Adrenal gland (tissue), 19 donors: ENCODE measurements around the gene SIGLEC7. TPM values are rescaled to one million over a fixed set of nuclear protein-coding genes. Genes with fewer than 3 reads are reported as not detected.

ENCODE experiments used
- DNase-seq, 7 donors: peaks; one replicate each; pipeline ENCODE4 v3.0.0-alpha.2; 2019 to 2020
- H3K27ac ChIP-seq, 5 donors: fragments of 200-600 bp; sonication (generic) in 4 of 5; 1 replicate in 3 of 5; 2 replicates in 2 of 5; pipeline versions ENCODE4 v1.5.1 to v1.8.0; 2016 to 2020; ENCODE audit warnings: mild to moderate bottlenecking in 1 of 5
- H3K27me3 ChIP-seq: fragments of 200-600 bp; 2 replicates; pipeline ENCODE4 v1.8.0; 2021
- H3K36me3 ChIP-seq, 2 donors: fragments of 200-600 bp; replicated peaks in 1 of 2; 1 replicate in 1 of 2; 2 replicates in 1 of 2; pipeline versions ENCODE4 v1.5.1 to v1.8.0; 2018 to 2022
- H3K4me1 ChIP-seq, 2 donors: fragments of 200-600 bp; replicated peaks in 1 of 2; 1 replicate in 1 of 2; 2 replicates in 1 of 2; pipeline versions ENCODE4 v1.5.1 to v1.8.0; 2018 to 2021
- H3K4me3 ChIP-seq, 4 donors: fragments of 200-600 bp; sonication (generic) in 3 of 4; one replicate each; pipeline ENCODE4 v1.5.1; 2016 to 2018
- H3K9me3 ChIP-seq, 3 donors: fragments of 200-600 bp; sonication (generic) in 1 of 3; replicated peaks in 1 of 3; 1 replicate in 2 of 3; 2 replicates in 1 of 3; pipeline versions ENCODE4 v1.5.1 to v1.8.0; 2016 to 2021
- POLR2A ChIP-seq, 2 donors: fragments of 450-650 bp; IDR thresholded peaks; one replicate each; pipeline ENCODE4 v1.6.1; 2017; ENCODE audit warnings: antibody characterized with exemption in 2 of 2, mild to moderate bottlenecking in 2 of 2, moderate library complexity in 1 of 2
- WGBS, 4 donors: extraction: QIAGEN DNeasy Blood & Tissue Kit in 2 of 4; methylation state at CpG; one replicate each; pipeline versions ENCODE4 v1.1.5 to v1.1.7; 2013 to 2017; 5-methylcytosine and 5-hydroxymethylcytosine counted together
- intact Hi-C, 2 donors: fragments of 100-400 bp; cut with DNase I; formaldehyde crosslinking; loops; one replicate each; pipeline versions ENCODE4 v1.14.1 to v1.15.0; 2022 to 2023
- long read RNA-seq, 10 donors: library from polyadenylated mRNA in 3 of 10; unstranded in 2 of 10; stranded (forward) in 1 of 10; transcript quantifications; one replicate each; pipeline ENCODE4 v2.0.0 and lab custom pipeline, GENCODE V29; 2021 to 2026
- polyA plus RNA-seq, 3 donors: library from polyadenylated mRNA; stranded (reverse); fragments of 200-250 nt in 2 of 3; fragments of 350-450 nt in 1 of 3; fragmentation: Illumina TruSeq in 1 of 3; extraction: RNeasy Lipid Tissue Mini Kit (QIAGEN cat#74804) in 1 of 3; gene quantifications; one replicate each; pipeline ENCODE4 v1.2.3, GENCODE V29; 2013 to 2014
- total RNA-seq, 9 donors: library from RNA; depleted of rRNA in 4 of 9; stranded (reverse); fragments of >200 nt in 4 of 9; fragments of 120-200 nt in 1 of 9; fragmentation: NEBNext Ultra II Directional in 1 of 9; extraction: Animal tissue kit (Norgen Biotek cat#: 25700) in 1 of 9; gene quantifications; one replicate each; pipeline versions ENCODE4 v1.1.0 to v1.2.4, GENCODE V29; 2013 to 2023
- TF ChIP-seq, protein P1 (sequence below), 6 experiments: fragments of 450-650 bp in 4 of 6; fragments of 200-600 bp in 2 of 6; sonication (generic) in 1 of 6; IDR thresholded peaks; 1 replicate in 5 of 6; 2 replicates in 1 of 6; pipeline versions ENCODE4 v1.5.1 to v1.8.0; 2016 to 2021; ENCODE audit warnings: antibody characterized with exemption in 6 of 6, mild to moderate bottlenecking in 2 of 6, moderate library complexity in 1 of 6
- donor health status: healthy with polysubstance abuse.
- donor health status: Bipolar disorder and iron deficiency.
- donor health status: DM: yes; HTN: yes; CAD: no.
- donor health status: DM: no; HTN: no; CAD: no.
- donor health status: DM: no; HTN: no; CAD: no.
- donor health status: DM: yes; HTN: yes; CAD: no.

SIGLEC7 gene
- total RNA-seq, result 10 to 100 TPM in 5 of 9 donors, 1 to 10 TPM in 3, under 1 TPM in 1; 1.00 to 13.1 (median 10.1) TPM
- polyA plus RNA-seq, result 1 to 10 TPM; 2.3 to 8.6 (median 3.8) TPM
- long read RNA-seq, donor 1, result 0 reads
- long read RNA-seq, donor 2, result 0 reads
- long read RNA-seq, donor 3, result 0 reads
- long read RNA-seq, donor 4, partial matches to known transcripts, result 0 of 9 reads
- long read RNA-seq, donor 4, other reads (novel, unspliced or antisense), result 2 of 9 reads
- long read RNA-seq, donor 5, transcript SIGLEC7-202 (7 exons, 1,754 nt), result major isoform, 5 of 11 reads
- long read RNA-seq, donor 5, partial matches to known transcripts, result 2 of 11 reads
- long read RNA-seq, donor 5, other reads (novel, unspliced or antisense), result 3 of 11 reads
- long read RNA-seq, donor 6, result 0 reads
- long read RNA-seq, donor 7, result 0 reads
- long read RNA-seq, donor 8, partial matches to known transcripts, result 0 of 1 reads
- long read RNA-seq, donor 8, other reads (novel, unspliced or antisense), result 0 of 1 reads
- long read RNA-seq, donor 9, partial matches to known transcripts, result 0 of 1 reads
- long read RNA-seq, donor 9, other reads (novel, unspliced or antisense), result 0 of 1 reads
- long read RNA-seq, donor 10, result 0 reads

GRCh38 chr19:51142119-51142518, at the start of gene SIGLEC7:
SIGLEC7 (plus strand) TSS chr19:51142301; CDS start chr19:51142370, 69 bp downstream.
- peak in 6 of 7 donors; percentile 45 to 76 (median 64) for DNase-seq
- intact Hi-C loops, result no loop called here
- peak within 1 kb of the TSS; percentile 17 to 86 (median 49) for H3K27ac ChIP-seq

GRCh38 chr19:51093101-51093500, 49.0 kb upstream of the SIGLEC7 start:
- no peaks in the 10 kb centered on the region for H3K9me3 ChIP-seq
- TF ChIP-seq, protein P1, sequence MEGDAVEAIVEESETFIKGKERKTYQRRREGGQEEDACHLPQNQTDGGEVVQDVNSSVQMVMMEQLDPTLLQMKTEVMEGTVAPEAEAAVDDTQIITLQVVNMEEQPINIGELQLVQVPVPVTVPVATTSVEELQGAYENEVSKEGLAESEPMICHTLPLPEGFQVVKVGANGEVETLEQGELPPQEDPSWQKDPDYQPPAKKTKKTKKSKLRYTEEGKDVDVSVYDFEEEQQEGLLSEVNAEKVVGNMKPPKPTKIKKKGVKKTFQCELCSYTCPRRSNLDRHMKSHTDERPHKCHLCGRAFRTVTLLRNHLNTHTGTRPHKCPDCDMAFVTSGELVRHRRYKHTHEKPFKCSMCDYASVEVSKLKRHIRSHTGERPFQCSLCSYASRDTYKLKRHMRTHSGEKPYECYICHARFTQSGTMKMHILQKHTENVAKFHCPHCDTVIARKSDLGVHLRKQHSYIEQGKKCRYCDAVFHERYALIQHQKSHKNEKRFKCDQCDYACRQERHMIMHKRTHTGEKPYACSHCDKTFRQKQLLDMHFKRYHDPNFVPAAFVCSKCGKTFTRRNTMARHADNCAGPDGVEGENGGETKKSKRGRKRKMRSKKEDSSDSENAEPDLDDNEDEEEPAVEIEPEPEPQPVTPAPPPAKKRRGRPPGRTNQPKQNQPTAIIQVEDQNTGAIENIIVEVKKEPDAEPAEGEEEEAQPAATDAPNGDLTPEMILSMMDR (IDR thresholded peaks at IDR 0.05), result no peak
- TF ChIP-seq POLR2A (IDR thresholded peaks at IDR 0.05), result no peak
- no peaks in the 10 kb centered on the region for H3K4me1 ChIP-seq
- no peaks in the 10 kb centered on the region for H3K27me3 ChIP-seq
- H3K36me3 ChIP-seq, result no peaks in the 10 kb centered on the region
- H3K4me3 ChIP-seq, result no peak overlapping the region
- 70 to 80% (median 76%) methylated on average over 7 to 8 of the region's 8 CpGs for WGBS, 4 donors
- DNase-seq, result no peak
- no peak overlapping the region for H3K27ac ChIP-seq
- intact Hi-C loops, result loop anchor here (10.0 kb wide), 3 partner anchors 78 to 168 kb away; partner anchors contain the start of gene KLK10 (in 1 of the 2)

More at GRCh38 chr19:51142119-51142518, at the start of gene SIGLEC7:
- peak within 1 kb of the TSS in 1 of 4 donors; percentile 15 for H3K4me3 ChIP-seq
- peaks cover 0 to 3% of the 10 kb centered on the region in 2 donors for H3K4me1 ChIP-seq
- 46 to 53% (median 52%) methylated on average over 11 to 14 of the region's 14 CpGs for WGBS, 4 donors
- TF ChIP-seq, protein P1 (IDR thresholded peaks at IDR 0.05), result no peak
- TF ChIP-seq POLR2A (IDR thresholded peaks at IDR 0.05), result peak in 1 of 2 donors; percentile 19
- no peaks in the 10 kb centered on the region for H3K9me3 ChIP-seq
- H3K27me3 ChIP-seq, result no peaks in the 10 kb centered on the region
- no peaks in the 10 kb centered on the region for H3K36me3 ChIP-seq

DNA sequence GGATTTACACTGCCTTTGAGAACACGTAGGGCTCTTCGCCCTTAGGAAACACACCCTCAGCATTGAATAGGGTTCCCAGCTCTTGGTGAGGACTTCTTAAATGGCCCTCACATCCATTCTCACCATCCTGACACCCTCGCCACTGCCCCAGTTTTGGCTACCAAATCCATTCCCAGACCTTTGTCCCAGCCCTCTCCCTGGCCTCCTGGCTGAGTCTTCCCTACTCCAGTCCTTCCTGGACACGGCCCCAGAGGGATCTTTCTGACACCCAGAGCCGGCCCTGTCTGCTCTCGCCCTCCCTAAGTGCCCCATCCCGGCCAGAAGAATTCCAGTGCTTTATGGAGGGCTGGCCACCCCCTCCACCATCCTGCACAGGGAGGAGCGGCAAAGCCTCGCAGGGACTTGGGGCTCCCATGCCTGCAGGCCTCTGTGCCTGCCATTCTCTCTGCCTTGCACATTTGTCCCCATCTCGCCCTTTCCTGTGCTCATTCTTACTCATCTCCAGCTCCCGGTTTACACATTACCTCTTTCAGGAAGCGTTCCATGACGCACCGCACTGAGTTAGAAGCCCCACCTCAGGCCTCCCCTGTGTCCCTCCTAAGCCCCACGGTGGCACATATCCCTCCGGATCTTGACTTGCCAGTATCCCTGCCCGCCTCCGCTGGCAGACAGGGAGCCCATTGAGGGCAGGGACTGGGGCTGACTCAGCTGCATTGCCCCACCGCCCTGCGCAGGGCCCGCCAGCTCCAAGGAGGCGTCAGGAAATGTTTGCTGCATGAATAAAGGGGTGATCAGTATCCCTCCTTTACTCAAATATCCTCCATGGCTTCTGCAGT, 48.4 kb upstream of the SIGLEC7 start:
- H3K9me3 ChIP-seq, result no peaks in the 10 kb centered on the region
- DNase-seq, result no peak
- H3K4me3 ChIP-seq, result no peak overlapping the region
- H3K36me3 ChIP-seq, result no peaks in the 10 kb centered on the region
- H3K4me1 ChIP-seq, result no peaks in the 10 kb centered on the region
- no peaks in the 10 kb centered on the region for H3K27me3 ChIP-seq
- H3K27ac ChIP-seq, result no peak overlapping the region
- intact Hi-C loops, result loop anchor here (10.0 kb wide), 3 partner anchors 79 to 169 kb away; partner anchors contain the start of gene KLK10 (in 1 of the 2)
- 79 to 83% (median 81%) methylated on average over 20 to 22 of the region's 22 CpGs for WGBS, 4 donors
- TF ChIP-seq, protein P1 (IDR thresholded peaks at IDR 0.05), result no peak
- TF ChIP-seq POLR2A (IDR thresholded peaks at IDR 0.05), result no peak
